Smooth muscle cell (in vitro differentiated cells): ENCODE data around the gene OMA1. TPM values are rescaled to one million over a fixed set of nuclear protein-coding genes. Genes with fewer than 3 reads are reported as not detected.

Source experiments
- DNase-seq: peaks from one replicate; lab custom pipeline; 2025; ENCODE audit not compliant: unreplicated experiment; lab: John Stamatoyannopoulos, UW
- H2AFZ ChIP-seq: fragments of 200-600 bp; sonication (generic); 2 replicates; pipeline ENCODE4 v1.6.0; 2016; ENCODE audit warnings: antibody characterized with exemption, low read depth, mild to moderate bottlenecking
- H3F3A ChIP-seq: fragments of 200-600 bp; sonication (generic); 2 replicates; pipeline ENCODE4 v1.6.0; 2017; ENCODE audit warnings: antibody characterized with exemption, low read depth
- H3K27ac ChIP-seq: fragments of 200-600 bp; sonication (generic); 2 replicates; pipeline ENCODE4 v1.5.1; 2016; ENCODE audit warnings: low read depth, mild to moderate bottlenecking
- H3K27me3 ChIP-seq: fragments of 200-600 bp; sonication (generic); 2 replicates; pipeline ENCODE4 v1.6.1; 2016; ENCODE audit warnings: low read depth, mild to moderate bottlenecking
- H3K36me3 ChIP-seq: fragments of 200-600 bp; sonication (generic); 2 replicates; pipeline ENCODE4 v1.5.1; 2016; ENCODE audit warnings: low read depth
- H3K4me1 ChIP-seq: fragments of 200-600 bp; sonication (generic); 2 replicates; pipeline ENCODE4 v1.5.1; 2016; ENCODE audit warnings: low read depth
- H3K4me2 ChIP-seq: fragments of 200-600 bp; sonication (generic); 2 replicates; pipeline ENCODE4 v1.6.0; 2016; ENCODE audit warnings: mild to moderate bottlenecking
- H3K4me3 ChIP-seq: fragments of 200-600 bp; sonication (generic); 2 replicates; pipeline ENCODE4 v1.5.1; 2016; ENCODE audit warnings: mild to moderate bottlenecking
- H3K79me2 ChIP-seq: fragments of 200-600 bp; sonication (generic); 2 replicates; pipeline ENCODE4 v1.6.0; 2016; ENCODE audit warnings: low read depth, mild to moderate bottlenecking
- H3K9ac ChIP-seq: fragments of 200-600 bp; sonication (generic); 2 replicates; pipeline ENCODE4 v1.6.0; 2016; ENCODE audit warnings: low read depth
- H3K9me3 ChIP-seq: fragments of 200-600 bp; sonication (generic); replicated peaks from 2 replicates; pipeline ENCODE4 v1.5.1; 2016; ENCODE audit warnings: low read depth
- H4K20me1 ChIP-seq: fragments of 200-600 bp; sonication (generic); 2 replicates; pipeline ENCODE4 v1.6.0; 2016; ENCODE audit warnings: low read depth
- CTCF ChIP-seq: fragments of 200-600 bp; sonication (generic); IDR thresholded peaks from 2 replicates; pipeline ENCODE4 v1.5.1; 2017; ENCODE audit warnings: borderline replicate concordance, mild to moderate bottlenecking, antibody characterized with exemption; ENCODE audit not compliant: insufficient read depth, poor library complexity, severe bottlenecking
- WGBS: methylation state at CpG from one replicate; pipeline ENCODE4 v1.1.7; 2016; ENCODE audit warnings: low lambda C conversion rate; 5-methylcytosine and 5-hydroxymethylcytosine counted together
- polyA plus RNA-seq: library from polyadenylated mRNA; unstranded; fragments of >200 nt; fragmentation: Nextera tagmentation; extraction: Ambion mirVana; gene quantifications from 2 replicates; pipeline ENCODE4 v1.2.1, GENCODE V29; 2016
- total RNA-seq: library from RNA; depleted of rRNA; stranded (reverse); fragments of >200 nt; gene quantifications from 2 replicates; pipeline ENCODE4 v1.2.3, GENCODE V29; 2014

OMA1 gene
- total and polyA plus RNA-seq, 2 experiments from 2014 or later, result 4.4 to 12.5 TPM

DNA sequence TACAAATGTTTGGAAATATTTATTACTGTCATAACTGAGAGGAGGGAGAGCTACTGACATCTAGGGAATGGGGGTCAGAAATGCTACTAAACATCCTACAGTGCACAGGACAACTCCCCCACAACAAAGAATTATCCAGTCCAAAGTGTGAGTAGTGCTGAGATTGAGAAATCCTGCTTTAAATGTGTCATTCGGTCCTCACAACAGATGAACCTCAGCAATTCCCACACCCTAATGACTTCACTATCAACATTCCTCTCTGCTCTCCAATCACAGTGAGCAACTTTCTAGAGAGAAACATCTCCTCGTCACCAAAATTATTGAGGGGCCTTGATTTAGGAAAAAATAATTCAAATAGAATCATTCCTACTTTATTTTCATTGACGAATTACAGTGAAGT is 18.0 kb downstream of the OMA1 start:
- DNase-seq, result no peak
- H3K4me1 ChIP-seq, result no peaks in the 10 kb centered on the region
- no peaks in the 10 kb centered on the region for H3K27me3 ChIP-seq
- H2AFZ ChIP-seq, result no peak overlapping the region
- H3K36me3 ChIP-seq, result peaks cover 5% of the 10 kb centered on the region
- no peaks in the 10 kb centered on the region for H3K9me3 ChIP-seq
- H3K27ac ChIP-seq, result no peak overlapping the region
- no peak for TF ChIP-seq CTCF
- no peak overlapping the region for H3K4me2 ChIP-seq
- H4K20me1 ChIP-seq, result no peaks in the 10 kb centered on the region
- WGBS, result 64% methylated on average over 3 of the region's 3 CpGs
- H3K79me2 ChIP-seq, result no peaks in the 10 kb centered on the region
- no peaks in the 10 kb centered on the region for H3F3A ChIP-seq
- no peak overlapping the region for H3K4me3 ChIP-seq
- H3K9ac ChIP-seq, result no peak overlapping the region

- WGBS, result 75% methylated on average over 3 of the region's 3 CpGs
- Histone ChIP-seq H4K20me1 (no peaks in the 10 kb centered on the region), H3K9me3 (no peaks in the 10 kb centered on the region), H3K4me2 (no peak overlapping the region), H3F3A (no peaks in the 10 kb centered on the region), H3K4me3 (no peak overlapping the region), H3K27ac (no peak overlapping the region), H3K79me2 (no peaks in the 10 kb centered on the region), H3K4me1 (no peaks in the 10 kb centered on the region), H3K27me3 (no peaks in the 10 kb centered on the region), H3K9ac (no peak overlapping the region), H3K36me3 (peaks cover 5% of the 10 kb centered on the region), H2AFZ (no peak overlapping the region)
- TF ChIP-seq CTCF, result no peak
- no peak for DNase-seq
Measured at GRCh38 chr1:58524353-58524945, 22.1 kb downstream of the OMA1 start.

GRCh38 chr1:58515794-58516401 is 30.6 kb downstream of the OMA1 start:
- Histone ChIP-seq H2AFZ (no peak overlapping the region), H4K20me1 (no peaks in the 10 kb centered on the region), H3K79me2 (no peaks in the 10 kb centered on the region), H3K9ac (no peak overlapping the region), H3K27ac (no peak overlapping the region), H3K4me3 (no peak overlapping the region), H3K27me3 (no peaks in the 10 kb centered on the region), H3K4me2 (no peak overlapping the region), H3K9me3 (no peaks in the 10 kb centered on the region), H3F3A (no peaks in the 10 kb centered on the region), H3K36me3 (no peaks in the 10 kb centered on the region), H3K4me1 (no peaks in the 10 kb centered on the region)
- DNase-seq, result no peak
- WGBS, result 24% methylated on average over 2 of the region's 2 CpGs
- TF ChIP-seq CTCF, result peak; percentile 80

GRCh38 chr1:58513956-58514355 is 32.6 kb downstream of the OMA1 start:
- Histone ChIP-seq H3K36me3 (no peaks in the 10 kb centered on the region), H4K20me1 (no peaks in the 10 kb centered on the region), H3K79me2 (no peaks in the 10 kb centered on the region), H2AFZ (no peak overlapping the region), H3K27ac (no peak overlapping the region), H3F3A (no peaks in the 10 kb centered on the region), H3K4me2 (no peak overlapping the region), H3K27me3 (no peaks in the 10 kb centered on the region), H3K4me3 (no peak overlapping the region), H3K9me3 (no peaks in the 10 kb centered on the region), H3K4me1 (no peaks in the 10 kb centered on the region), H3K9ac (no peak overlapping the region)
- no peak for DNase-seq
- TF ChIP-seq CTCF, result no peak
